H1 (cell line): ENCODE results near the gene CD160.

Experiments used
- CEBPB ChIP-seq: IDR thresholded peaks from 2 replicates; pipeline ENCODE4 v1.6.1; 2012; ENCODE audit warnings: low read depth, low read length
- CTCF ChIP-seq, 3 experiments: IDR thresholded peaks; 1 replicate in 2 of 3; 2 replicates in 1 of 3; pipeline versions ENCODE4 v1.5.1 to v1.6.1; 2011; ENCODE audit warnings: low read length in 3 of 3, mild to moderate bottlenecking in 3 of 3, inconsistent platforms in 2 of 3, low read depth in 1 of 3, moderate library complexity in 1 of 3; ENCODE audit not compliant: insufficient read depth in 1 of 3; ENCODE audit errors: control extremely low read depth in 1 of 3
- EP300 ChIP-seq, 2 experiments: IDR thresholded peaks; 1 replicate in 1 of 2; 2 replicates in 1 of 2; pipeline ENCODE4 v1.6.1; 2011 to 2012; ENCODE audit warnings: low read depth in 2 of 2, low read length in 2 of 2, mild to moderate bottlenecking in 2 of 2, borderline replicate concordance in 1 of 2, inconsistent platforms in 1 of 2, moderate library complexity in 1 of 2
- EZH2 ChIP-seq: fragments of 200-600 bp; sonication (generic); IDR thresholded peaks from 2 replicates; pipeline ENCODE4 v1.7.1; 2012; ENCODE audit warnings: low read depth, mild to moderate bottlenecking, moderate library complexity, low read length, inconsistent platforms; ENCODE audit not compliant: severe bottlenecking
- NRF1 ChIP-seq: IDR thresholded peaks from 2 replicates; pipeline ENCODE4 v1.6.1; 2011; ENCODE audit warnings: mild to moderate bottlenecking, low read depth, low read length, improper control_type of control experiment
- POLR2A ChIP-seq, 2 experiments: IDR thresholded peaks; 1 replicate in 1 of 2; 2 replicates in 1 of 2; pipeline ENCODE4 v1.6.1; 2011; ENCODE audit warnings: low read depth in 2 of 2, low read length in 2 of 2, mild to moderate bottlenecking in 2 of 2; ENCODE audit errors: control extremely low read depth in 1 of 2
- RNF2 ChIP-seq: fragments of 200-900, 300-1000 bp; sonication (generic); IDR thresholded peaks from 2 replicates; pipeline ENCODE4 v1.7.1; 2016; ENCODE audit warnings: borderline replicate concordance, low read depth, mild to moderate bottlenecking, antibody characterized with exemption, low read length; ENCODE audit not compliant: poor library complexity, severe bottlenecking; ENCODE audit errors: missing control alignments
- SP2 ChIP-seq: IDR thresholded peaks from 2 replicates; pipeline ENCODE4 v1.6.1; 2012; ENCODE audit warnings: mild to moderate bottlenecking, low read length, inconsistent platforms
- TEAD4 ChIP-seq: IDR thresholded peaks from 2 replicates; pipeline ENCODE4 v1.6.1; 2012; ENCODE audit warnings: low read depth, low read length, inconsistent platforms, mixed read lengths
- ZNF274 ChIP-seq: IDR thresholded peaks from 2 replicates; pipeline ENCODE4 v1.7.0; 2012; ENCODE audit warnings: low read length, borderline replicate concordance; ENCODE audit errors: extremely low read depth
- TF ChIP-seq, protein P1 (sequence below): IDR thresholded peaks from 2 replicates; pipeline ENCODE4 v1.6.1; 2012; ENCODE audit warnings: inconsistent platforms

- TF ChIP-seq, protein P1, sequence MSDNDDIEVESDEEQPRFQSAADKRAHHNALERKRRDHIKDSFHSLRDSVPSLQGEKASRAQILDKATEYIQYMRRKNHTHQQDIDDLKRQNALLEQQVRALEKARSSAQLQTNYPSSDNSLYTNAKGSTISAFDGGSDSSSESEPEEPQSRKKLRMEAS: no peak
- TF ChIP-seq RNF2 (no peak), SP2 (no peak), CTCF (IDR thresholded peaks at IDR 0.05; ENCODE audit: control extremely low read depth in 1 of 3, insufficient read depth in 1 of 3, low read depth in 1 of 3, low read length in 3 of 3) (no peak), POLR2A (IDR thresholded peaks at IDR 0.05; ENCODE audit: control extremely low read depth in 1 of 2, low read depth in 2 of 2, low read length in 2 of 2) (no peak), TEAD4 (no peak), CEBPB (no peak), EZH2 (no peak), NRF1 (no peak), ZNF274 (no peak), EP300 (IDR thresholded peaks at IDR 0.05; ENCODE audit: borderline replicate concordance in 1 of 2, low read depth in 2 of 2, low read length in 2 of 2) (no peak)
Observed at GRCh38 chr1:145729196-145729595, 9.9 kb downstream of the CD160 start.
